HL-60 (cell line): ENCODE data around the gene RBBP4.

Experiments used
- CTCF ChIP-seq: IDR thresholded peaks from one replicate; pipeline ENCODE4 v1.5.1; 2011; ENCODE audit warnings: low read length, control low read depth, inconsistent platforms; ENCODE audit not compliant: insufficient read depth
- POLR2AphosphoS5 ChIP-seq: IDR thresholded peaks from 2 replicates; pipeline ENCODE4 v1.6.1; 2012; ENCODE audit warnings: low read depth
- SPI1 ChIP-seq: IDR thresholded peaks from 2 replicates; pipeline ENCODE4 v1.6.1; 2012; ENCODE audit warnings: low read depth, mild to moderate bottlenecking, borderline replicate concordance

GRCh38 chr1:32714277-32714676 lies 63.3 kb downstream of the RBBP4 start:
- TF ChIP-seq CTCF (no peak), SPI1 (no peak), POLR2AphosphoS5 (no peak)
